ENCODE results near the gene SPAG6. TPM values are rescaled to one million over a fixed set of nuclear protein-coding genes. Genes with fewer than 3 reads are reported as not detected.
A peak's percentile ranks its signal among the peaks of the same experiment; 100 is the strongest.

Gene SPAG6
- total RNA-seq, 1 experiment from 2014 or later: 0.74 TPM

GRCh38 chr10:22429981-22430421 lies 84.7 kb downstream of the SPAG6 start:
- DNase-seq (ENCODE audit: low spot score) (no peak), ATAC-seq (peak; percentile 41; the same call in 1 of the 2 replicates)
- no peak overlapping the region for H3K27ac Mint-ChIP-seq
- H3K27me3 Mint-ChIP-seq (ENCODE audit: low read depth): peaks cover 29% of the 10 kb centered on the region
- H3K9me3 Mint-ChIP-seq: no peaks in the 10 kb centered on the region
- CTCF ChIA-PET: interaction anchor here (0.6 kb wide), 2 partner anchors 18 to 120 kb away, joined by 3 read pairs; no protein-coding TSS in a partner anchor
- peaks cover 38% of the 10 kb centered on the region for H3K4me1 Mint-ChIP-seq
- no peak overlapping the region for H3K4me3 Mint-ChIP-seq
- POLR2A ChIA-PET: no interaction called here
- no peak for TF ChIP-seq GTF2I (CRISPR knock-in tag; conservative IDR thresholded peaks at IDR 0.05)
- no peaks in the 10 kb centered on the region for H3K36me3 Mint-ChIP-seq

GRCh38 chr10:22433875-22434274 lies 88.6 kb downstream of the SPAG6 start:
- CTCF ChIA-PET: no interaction called here
- no peaks in the 10 kb centered on the region for H3K36me3 Mint-ChIP-seq

More at GRCh38 chr10:22433875-22434274, 88.6 kb downstream of the SPAG6 start:
- POLR2A ChIA-PET: no interaction called here
- no peak overlapping the region for H3K27ac Mint-ChIP-seq
- peaks cover 62% of the 10 kb centered on the region for H3K27me3 Mint-ChIP-seq (ENCODE audit: low read depth)
- H3K9me3 Mint-ChIP-seq: no peaks in the 10 kb centered on the region
- H3K4me3 Mint-ChIP-seq: no peak overlapping the region
- ATAC-seq (no peak), DNase-seq (ENCODE audit: low spot score) (no peak)
- H3K4me1 Mint-ChIP-seq: peaks cover 31% of the 10 kb centered on the region
- TF ChIP-seq ATF6 (CRISPR knock-in tag; IDR thresholded peaks at IDR 0.05): no peak
- no peak for TF ChIP-seq USF1 (CRISPR knock-in tag; IDR thresholded peaks at IDR 0.05)
- TF ChIP-seq ZNF425 (CRISPR knock-in tag; conservative IDR thresholded peaks at IDR 0.05): no peak
- TF ChIP-seq FOXJ3 (CRISPR knock-in tag; IDR thresholded peaks at IDR 0.05; ENCODE audit: borderline replicate concordance): no peak
- TF ChIP-seq ATF3 (CRISPR knock-in tag; conservative IDR thresholded peaks at IDR 0.05): no peak
- TF ChIP-seq MLX (CRISPR knock-in tag; IDR thresholded peaks at IDR 0.05): no peak
- no peak for TF ChIP-seq RORB (CRISPR knock-in tag; IDR thresholded peaks at IDR 0.05)
- TF ChIP-seq ZNF121 (CRISPR knock-in tag; IDR thresholded peaks at IDR 0.05): no peak
- TF ChIP-seq GRHL2 (CRISPR knock-in tag; IDR thresholded peaks at IDR 0.05; ENCODE audit: insufficient replicate concordance, severe bottlenecking): no peak
- TF ChIP-seq ZNF219 (CRISPR knock-in tag; IDR thresholded peaks at IDR 0.05; ENCODE audit: borderline replicate concordance): no peak
- TF ChIP-seq ZBTB21 (CRISPR knock-in tag; IDR thresholded peaks at IDR 0.05; ENCODE audit: borderline replicate concordance): no peak
- no peak for TF ChIP-seq E2F1 (CRISPR knock-in tag; IDR thresholded peaks at IDR 0.05)
- no peak for TF ChIP-seq ZSCAN18 (CRISPR knock-in tag; IDR thresholded peaks at IDR 0.05)
- no peak for TF ChIP-seq SMAD4 (CRISPR knock-in tag; IDR thresholded peaks at IDR 0.05)
- TF ChIP-seq ZBTB43 (CRISPR knock-in tag; IDR thresholded peaks at IDR 0.05): no peak
- TF ChIP-seq ZMAT4 (CRISPR knock-in tag; IDR thresholded peaks at IDR 0.05): no peak
- TF ChIP-seq E2F5 (CRISPR knock-in tag; IDR thresholded peaks at IDR 0.05): no peak

Measured in WTC11 (cell line).